PC-9 (cell line): ENCODE results near the gene GSTP1. TPM values are rescaled to one million over a fixed set of nuclear protein-coding genes. Genes with fewer than 3 reads are reported as not detected.
"Not testable (repeated sequence)": the region's sequence is repeated elsewhere in the genome, so short reads cannot be mapped to it uniquely, and the experiment has no call there.

ENCODE experiments used
- BruUV-seq: library from RNA; stranded (reverse); fragments of 400-500 nt; replicated peaks from 2 replicates; lab custom pipeline; 2021; lab: Mats Ljungman, UMichigan
- CTCF ChIA-PET: fragments of 300-600 bp; sonication (Branson Sonifier 250); formaldehyde crosslinking; loops from one replicate; lab custom pipeline; 2022; ENCODE audit warnings: antibody characterized with exemption; lab: Charles Lee
- POLR2A ChIA-PET: fragments of 300-600 bp; sonication (Branson Sonifier 250); formaldehyde crosslinking; loops from one replicate; lab custom pipeline; 2022; ENCODE audit warnings: antibody characterized with exemption; ENCODE audit not compliant: unreplicated experiment; lab: Charles Lee
- DNase-seq, 2 experiments: peaks; one replicate each; pipeline versions ENCODE4 v3.0.0 to v3.0.0-alpha.2; 2015 to 2022; ENCODE audit warnings: mixed read lengths in 1 of 2
- H2AFZ ChIP-seq: fragments of 200-600 bp; sonication (generic); 2 replicates; pipeline ENCODE4 v1.8.1; 2017; ENCODE audit warnings: antibody characterized with exemption
- H3F3A ChIP-seq: fragments of 200-600 bp; sonication (generic); 2 replicates; pipeline ENCODE4 v1.8.1; 2017; ENCODE audit warnings: antibody characterized with exemption, mild to moderate bottlenecking, low read depth; ENCODE audit not compliant: insufficient read depth
- H3K27ac ChIP-seq: fragments of 200-600 bp; sonication (generic); 2 replicates; pipeline ENCODE4 v1.6.1; 2016; ENCODE audit warnings: mixed run types
- H3K27me3 ChIP-seq: fragments of 200-600 bp; sonication (generic); 2 replicates; pipeline ENCODE4 v1.6.1; 2016; ENCODE audit warnings: low read depth, mixed run types; ENCODE audit not compliant: insufficient read depth
- H3K36me3 ChIP-seq: fragments of 200-600 bp; sonication (generic); 2 replicates; pipeline ENCODE4 v1.6.1; 2016; ENCODE audit warnings: low read depth, mixed run types
- H3K4me1 ChIP-seq: fragments of 200-600 bp; sonication (generic); replicated peaks from 2 replicates; pipeline ENCODE4 v1.6.1; 2016; ENCODE audit warnings: mixed run types; ENCODE audit not compliant: insufficient read depth
- H3K4me2 ChIP-seq: fragments of 200-600 bp; sonication (generic); 2 replicates; pipeline ENCODE4 v1.6.1; 2017; ENCODE audit warnings: mixed run types
- H3K4me3 ChIP-seq: fragments of 200-600 bp; sonication (generic); 2 replicates; pipeline ENCODE4 v1.6.1; 2016; ENCODE audit warnings: mixed run types
- H3K79me2 ChIP-seq: fragments of 200-600 bp; sonication (generic); 2 replicates; pipeline ENCODE4 v1.6.1; 2017; ENCODE audit warnings: low read depth, mixed run types
- H3K9me2 ChIP-seq: fragments of 200-600 bp; sonication (generic); 2 replicates; pipeline ENCODE4 v1.8.1; 2017; ENCODE audit warnings: mild to moderate bottlenecking; ENCODE audit not compliant: insufficient read depth
- H3K9me3 ChIP-seq: fragments of 200-600 bp; sonication (generic); 2 replicates; pipeline ENCODE4 v1.8.1; 2016; ENCODE audit warnings: low read depth; ENCODE audit not compliant: insufficient read depth
- H4K20me1 ChIP-seq: fragments of 200-600 bp; sonication (generic); 2 replicates; pipeline ENCODE4 v1.8.1; 2017; ENCODE audit not compliant: insufficient read depth
- EZH2 ChIP-seq: fragments of 200-600 bp; sonication (generic); IDR thresholded peaks from 2 replicates; pipeline ENCODE4 v1.8.0; 2017; ENCODE audit warnings: antibody characterized with exemption, low read depth
- intact Hi-C: fragments of 100-400 bp; cut with micrococcal nuclease; formaldehyde crosslinking; loops from one replicate; pipeline ENCODE4 v1.10.0; 2022; ENCODE audit not compliant: unreplicated experiment
- total RNA-seq: library from RNA; stranded (reverse); gene quantifications from 2 replicates; pipeline ENCODE4 v1.2.3, GENCODE V29; 2021
- TF ChIP-seq, protein P1 (sequence below): fragments of 200-600 bp; sonication (generic); conservative IDR thresholded peaks from 2 replicates; pipeline ENCODE4 v1.6.1; 2017; ENCODE audit warnings: mixed run types, antibody characterized with exemption, mild to moderate bottlenecking, moderate library complexity

Gene GSTP1
- total RNA-seq, 1 experiment from 2014 or later = 2,063 TPM

DNA sequence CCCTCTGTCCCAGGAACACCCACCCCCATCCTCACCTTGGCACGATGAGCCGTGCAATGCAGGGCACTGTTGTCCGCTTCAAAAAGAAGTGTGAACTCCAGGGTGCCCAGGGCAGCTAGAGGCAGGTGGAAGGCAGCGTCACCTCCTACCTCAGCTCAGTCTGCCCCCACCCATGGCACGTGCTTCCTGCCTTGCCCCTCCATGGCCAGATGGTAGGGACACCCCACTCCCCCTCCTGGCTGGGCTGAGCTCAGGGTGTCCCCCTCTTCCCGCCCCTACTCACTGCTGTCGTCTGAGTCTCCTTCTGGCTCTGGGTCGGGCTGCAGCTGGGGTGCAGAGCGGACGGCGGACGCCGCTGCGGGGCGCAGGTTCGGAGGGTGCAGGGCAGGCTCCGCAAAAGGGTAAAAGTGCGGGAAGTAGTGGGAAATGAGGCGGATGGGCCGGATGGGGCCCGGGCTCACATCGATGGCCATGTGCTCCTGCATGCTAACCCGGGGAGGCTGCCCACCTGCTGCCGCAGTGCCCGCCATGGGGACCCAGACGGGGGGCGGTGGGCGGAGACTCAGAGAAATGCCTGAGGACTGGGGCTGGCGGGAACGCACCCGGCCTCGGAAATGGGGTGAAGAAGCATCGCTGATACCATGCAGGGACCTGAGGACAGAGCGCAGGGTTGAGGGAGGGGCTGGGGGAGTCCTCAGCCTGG lies 32.3 kb downstream of the GSTP1 start:
- Histone ChIP-seq H4K20me1 (no peaks in the 10 kb centered on the region), H3K27me3 (no peaks in the 10 kb centered on the region), H3K4me3 (no peak overlapping the region), H3K4me1 (no peaks in the 10 kb centered on the region), H3K4me2 (no peak overlapping the region), H3F3A (peaks cover 4% of the 10 kb centered on the region; the same call in 1 of the 2 replicates), H3K9me2 (no peaks in the 10 kb centered on the region), H2AFZ (no peak overlapping the region), H3K27ac (no peak overlapping the region), H3K36me3 (no peaks in the 10 kb centered on the region), H3K9me3 (no peaks in the 10 kb centered on the region), H3K79me2 (no peaks in the 10 kb centered on the region)
- no TSS peak for BruUV-seq
- ChIA-PET POLR2A (no interaction called here), CTCF (interaction anchor here (1.0 kb wide), 1 partner anchor 43 kb away, joined by 5 read pairs; no protein-coding TSS in a partner anchor)
- TF ChIP-seq, protein P1, sequence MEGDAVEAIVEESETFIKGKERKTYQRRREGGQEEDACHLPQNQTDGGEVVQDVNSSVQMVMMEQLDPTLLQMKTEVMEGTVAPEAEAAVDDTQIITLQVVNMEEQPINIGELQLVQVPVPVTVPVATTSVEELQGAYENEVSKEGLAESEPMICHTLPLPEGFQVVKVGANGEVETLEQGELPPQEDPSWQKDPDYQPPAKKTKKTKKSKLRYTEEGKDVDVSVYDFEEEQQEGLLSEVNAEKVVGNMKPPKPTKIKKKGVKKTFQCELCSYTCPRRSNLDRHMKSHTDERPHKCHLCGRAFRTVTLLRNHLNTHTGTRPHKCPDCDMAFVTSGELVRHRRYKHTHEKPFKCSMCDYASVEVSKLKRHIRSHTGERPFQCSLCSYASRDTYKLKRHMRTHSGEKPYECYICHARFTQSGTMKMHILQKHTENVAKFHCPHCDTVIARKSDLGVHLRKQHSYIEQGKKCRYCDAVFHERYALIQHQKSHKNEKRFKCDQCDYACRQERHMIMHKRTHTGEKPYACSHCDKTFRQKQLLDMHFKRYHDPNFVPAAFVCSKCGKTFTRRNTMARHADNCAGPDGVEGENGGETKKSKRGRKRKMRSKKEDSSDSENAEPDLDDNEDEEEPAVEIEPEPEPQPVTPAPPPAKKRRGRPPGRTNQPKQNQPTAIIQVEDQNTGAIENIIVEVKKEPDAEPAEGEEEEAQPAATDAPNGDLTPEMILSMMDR = peak; percentile 24; the same call in 1 of the 2 replicates
- no peak for TF ChIP-seq EZH2
- DNase-seq = no peak
- intact Hi-C loops = no loop called here

DNA sequence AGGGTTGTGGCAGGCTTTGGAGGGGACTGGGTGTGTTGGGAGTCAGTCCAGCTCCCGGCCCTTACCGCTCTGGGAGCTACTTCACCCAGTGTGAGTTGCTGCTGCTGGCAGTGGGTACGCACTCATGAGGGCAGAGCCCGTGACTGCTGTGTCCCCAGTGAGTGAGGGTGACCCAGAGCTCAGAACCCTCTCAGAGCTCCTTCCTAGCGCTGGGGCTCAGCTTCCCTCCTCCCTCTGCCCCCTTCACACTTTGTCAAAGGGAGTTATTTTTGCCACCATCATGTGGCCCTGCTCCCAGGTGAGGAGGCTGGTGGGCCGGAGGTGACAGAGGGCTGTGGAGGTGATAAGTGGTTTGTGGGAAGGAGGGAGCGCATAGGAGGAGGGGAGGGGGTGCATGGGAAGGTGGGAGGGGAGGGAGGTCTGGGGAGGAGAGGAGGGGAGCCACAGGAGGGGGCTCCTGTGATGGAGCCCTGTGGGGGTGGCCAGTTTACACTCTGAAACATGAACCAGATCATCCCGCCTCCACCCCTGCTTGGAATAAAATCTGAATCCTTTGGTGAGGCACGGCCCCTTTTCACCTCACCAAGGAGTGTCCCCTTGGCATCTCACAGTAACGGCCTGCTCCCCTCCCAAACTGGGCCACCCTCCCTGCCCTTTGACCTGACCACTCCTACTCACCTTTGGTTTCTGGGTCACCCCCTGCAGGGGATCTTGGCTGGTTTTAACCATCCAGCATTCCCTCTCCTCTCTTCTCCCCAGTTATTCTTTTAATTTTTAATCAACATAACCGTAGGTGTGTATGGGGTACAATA lies 33.0 kb downstream of the GSTP1 start:
- Histone ChIP-seq H4K20me1 (no peaks in the 10 kb centered on the region), H3K36me3 (no peaks in the 10 kb centered on the region), H3K4me2 (no peak overlapping the region), H3K27ac (no peak overlapping the region), H3F3A (peaks cover 4% of the 10 kb centered on the region; the same call in 1 of the 2 replicates), H3K4me3 (no peak overlapping the region), H3K27me3 (no peaks in the 10 kb centered on the region), H3K9me3 (no peaks in the 10 kb centered on the region), H2AFZ (no peak overlapping the region), H3K9me2 (no peaks in the 10 kb centered on the region), H3K79me2 (no peaks in the 10 kb centered on the region), H3K4me1 (no peaks in the 10 kb centered on the region)
- intact Hi-C loops = no loop called here
- POLR2A ChIA-PET = interaction anchor here (0.6 kb wide), 1 partner anchor 33 kb away, joined by 8 read pairs; no protein-coding TSS in a partner anchor
- DNase-seq = no peak
- CTCF ChIA-PET = interaction anchor here (1.0 kb wide), 1 partner anchor 44 kb away, joined by 5 read pairs; no protein-coding TSS in a partner anchor
- TF ChIP-seq, protein P1 = no peak
- no peak for TF ChIP-seq EZH2
- no TSS peak for BruUV-seq

DNA sequence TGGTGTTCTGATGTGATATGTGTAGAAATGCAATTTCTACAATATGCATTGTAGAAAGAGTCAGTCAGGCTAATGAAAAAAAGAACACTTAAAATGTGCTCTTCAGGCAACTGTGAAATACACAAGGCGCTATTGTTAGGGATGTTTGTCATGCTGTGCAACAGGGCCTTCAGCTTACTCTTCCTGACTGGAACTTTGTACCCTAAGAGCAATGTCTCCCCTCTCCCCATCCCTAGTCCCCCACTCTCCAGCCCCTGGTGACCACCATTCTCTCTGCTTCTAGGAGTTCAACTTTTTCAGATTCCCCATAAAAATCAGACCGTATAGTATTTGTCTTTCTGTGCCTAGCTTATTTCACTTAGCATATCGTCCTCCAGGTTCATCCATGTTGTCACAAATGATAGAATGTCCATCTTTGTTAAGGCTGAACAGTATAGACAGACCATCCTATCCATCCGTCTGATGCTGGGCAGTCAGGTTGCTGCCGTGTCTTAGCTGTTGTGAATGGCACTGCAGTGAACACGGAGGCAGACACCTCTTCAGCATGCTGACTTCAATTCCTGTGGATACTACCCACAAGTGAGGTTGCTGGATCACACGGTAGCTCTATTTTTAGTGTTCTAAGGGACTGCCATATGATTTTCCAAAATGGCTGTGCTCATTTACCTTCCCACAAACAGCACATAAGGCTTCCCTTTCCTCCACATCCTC lies 33.8 kb downstream of the GSTP1 start:
- no peak overlapping the region for H3K27ac ChIP-seq
- peaks cover 4% of the 10 kb centered on the region; the same call in 1 of the 2 replicates for H3F3A ChIP-seq
- ChIA-PET POLR2A (interaction anchor here (0.6 kb wide), 2 partner anchors 32 to 186 kb away, joined by 3 to 8 read pairs; no protein-coding TSS in a partner anchor), CTCF (interaction anchor here (0.7 kb wide), 1 partner anchor 289 kb away, joined by 3 read pairs; no protein-coding TSS in a partner anchor)
- H2AFZ ChIP-seq = no peak overlapping the region
- no peaks in the 10 kb centered on the region for H3K27me3 ChIP-seq
- no peaks in the 10 kb centered on the region for H3K4me1 ChIP-seq
- no peaks in the 10 kb centered on the region for H3K36me3 ChIP-seq
- H3K9me2 ChIP-seq = no peaks in the 10 kb centered on the region
- H3K9me3 ChIP-seq = no peaks in the 10 kb centered on the region
- intact Hi-C loops = no loop called here
- H3K4me3 ChIP-seq = no peak overlapping the region
- no TSS peak for BruUV-seq
- no peak overlapping the region for H3K4me2 ChIP-seq
- no peaks in the 10 kb centered on the region for H4K20me1 ChIP-seq
- TF ChIP-seq, protein P1 = no peak
- TF ChIP-seq EZH2 = no peak
- no peak for DNase-seq
- no peaks in the 10 kb centered on the region for H3K79me2 ChIP-seq

- H3K4me1 ChIP-seq, H3K4me2 ChIP-seq, H3K27me3 ChIP-seq, H3F3A ChIP-seq, H3K27ac ChIP-seq, H3K9me3 ChIP-seq, H3K9me2 ChIP-seq, H3K4me3 ChIP-seq, intact Hi-C loops, BruUV-seq, DNase-seq, H2AFZ ChIP-seq, H3K79me2 ChIP-seq, H3K36me3 ChIP-seq, H4K20me1 ChIP-seq: not testable (repeated sequence)
- ChIA-PET CTCF (interaction anchor here (0.6 kb wide), 1 partner anchor 425 kb away, joined by 11 read pairs; no protein-coding TSS in a partner anchor), POLR2A (interaction anchor here (0.6 kb wide), 1 partner anchor 65 kb away, joined by 6 read pairs; no protein-coding TSS in a partner anchor)
These were observed 35.5 kb downstream of the GSTP1 start for GRCh38 chr11:67618901-67619659.
